MM.1S (cell line): ENCODE results near the gene SOHLH2.

ENCODE experiments used
- DNase-seq: peaks from one replicate; pipeline ENCODE4 v3.0.0-alpha.2; 2015
- H2AFZ ChIP-seq: fragments of 300-600 bp; sonication (generic); 2 replicates; pipeline ENCODE4 v1.6.0; 2016; ENCODE audit warnings: antibody characterized with exemption, low read length
- H3F3A ChIP-seq: fragments of 300-600 bp; sonication (generic); 2 replicates; pipeline ENCODE4 v1.6.1; 2016; ENCODE audit warnings: mild to moderate bottlenecking, antibody characterized with exemption, low read length, moderate library complexity, mixed read lengths; ENCODE audit not compliant: insufficient read depth
- H3K27ac ChIP-seq: fragments of 300-600 bp; sonication (generic); 2 replicates; pipeline ENCODE4 v1.5.1; 2016; ENCODE audit warnings: mild to moderate bottlenecking, low read length
- H3K27me3 ChIP-seq: fragments of 300-600 bp; sonication (generic); replicated peaks from 2 replicates; pipeline ENCODE4 v1.6.0; 2016; ENCODE audit warnings: low read length; ENCODE audit not compliant: insufficient read depth
- H3K36me3 ChIP-seq: fragments of 300-600 bp; sonication (generic); replicated peaks from 2 replicates; pipeline ENCODE4 v1.6.1; 2016; ENCODE audit warnings: mild to moderate bottlenecking, low read length, mixed read lengths; ENCODE audit not compliant: insufficient read depth
- H3K4me1 ChIP-seq: fragments of 300-600 bp; sonication (generic); 2 replicates; pipeline ENCODE4 v1.6.1; 2016; ENCODE audit warnings: low read length, mixed read lengths
- H3K4me2 ChIP-seq: fragments of 300-600 bp; sonication (generic); 2 replicates; pipeline ENCODE4 v1.6.0; 2016; ENCODE audit warnings: low read depth, low read length
- H3K4me3 ChIP-seq: fragments of 300-600 bp; sonication (generic); 2 replicates; pipeline ENCODE4 v1.5.1; 2016; ENCODE audit warnings: low read length, mixed read lengths
- H3K79me2 ChIP-seq: fragments of 300-600 bp; sonication (generic); 2 replicates; pipeline ENCODE4 v1.6.1; 2016; ENCODE audit warnings: mixed run types, low read length, mixed read lengths
- H3K9ac ChIP-seq: fragments of 300-600 bp; sonication (generic); 2 replicates; pipeline ENCODE4 v1.6.1; 2016; ENCODE audit warnings: low read length, mixed read lengths
- H3K9me2 ChIP-seq: fragments of 300-600 bp; sonication (generic); replicated peaks from 2 replicates; pipeline ENCODE4 v1.6.1; 2016; ENCODE audit warnings: mild to moderate bottlenecking, low read length, mixed read lengths; ENCODE audit not compliant: insufficient read depth
- H3K9me3 ChIP-seq: fragments of 300-600 bp; sonication (generic); replicated peaks from 2 replicates; pipeline ENCODE4 v1.6.1; 2016; ENCODE audit warnings: mild to moderate bottlenecking, low read length, mixed read lengths; ENCODE audit not compliant: insufficient read depth
- H4K20me1 ChIP-seq: fragments of 300-600 bp; sonication (generic); 2 replicates; pipeline ENCODE4 v1.6.1; 2016; ENCODE audit warnings: mild to moderate bottlenecking, low read length, moderate library complexity, mixed read lengths; ENCODE audit not compliant: insufficient read depth
- EZH2 ChIP-seq: fragments of 300-600 bp; sonication (generic); optimal IDR thresholded peaks from 2 replicates; pipeline ENCODE3; 2017; ENCODE audit warnings: low read depth, mild to moderate bottlenecking, antibody characterized with exemption, low read length, mixed read lengths
- EZH2phosphoT487 ChIP-seq: fragments of 300-600 bp; sonication (generic); IDR thresholded peaks from 2 replicates; pipeline ENCODE4 v1.6.1; 2018; ENCODE audit warnings: antibody characterized with exemption, low read length
- TF ChIP-seq, protein P1 (sequence below): fragments of 300-600 bp; sonication (generic); IDR thresholded peaks from 2 replicates; pipeline ENCODE4 v1.5.1; 2016; ENCODE audit warnings: antibody characterized with exemption, low read length, mixed read lengths

The SOHLH2 gene

DNA sequence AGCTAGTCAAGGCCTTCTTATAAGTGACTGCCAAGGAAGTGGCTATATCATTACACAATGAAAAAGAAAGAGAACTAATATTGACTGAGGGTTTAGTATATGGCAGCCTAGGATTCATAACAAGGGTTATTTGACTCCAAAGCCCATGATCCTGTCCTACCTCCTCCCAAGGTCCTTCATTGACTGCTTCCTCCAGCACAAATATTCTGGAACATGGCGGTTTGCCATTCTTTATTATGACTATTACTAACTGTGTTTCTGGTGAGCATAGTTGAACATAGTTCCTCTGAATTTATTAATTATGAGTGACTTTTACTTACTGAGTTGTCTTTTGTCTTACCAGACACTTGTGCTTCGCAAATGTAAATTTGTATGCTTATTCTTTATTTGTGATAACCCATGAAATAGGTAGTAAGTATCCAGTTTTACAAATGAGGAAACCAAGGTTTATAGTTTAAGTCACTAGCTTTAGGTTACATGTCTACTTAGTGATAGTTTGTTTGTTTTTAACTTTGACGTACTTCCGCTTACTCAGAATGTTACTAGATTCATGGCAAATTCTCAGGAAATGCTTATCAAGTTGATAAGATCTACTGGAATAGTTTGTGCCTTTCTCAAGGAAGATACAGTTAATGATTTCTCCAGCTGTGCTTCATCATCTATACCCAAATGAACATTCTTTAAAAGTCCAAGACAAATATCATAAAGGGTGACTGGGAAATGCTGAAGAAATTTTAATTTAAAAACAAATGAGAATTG is 67.7 kb downstream of the SOHLH2 start:
- Histone ChIP-seq H3K9me3 (no peaks in the 10 kb centered on the region), H3K79me2 (no peaks in the 10 kb centered on the region), H2AFZ (no peak overlapping the region), H4K20me1 (no peaks in the 10 kb centered on the region), H3K4me1 (no peaks in the 10 kb centered on the region), H3K4me2 (no peak overlapping the region), H3K27me3 (no peaks in the 10 kb centered on the region), H3K9ac (no peak overlapping the region), H3K27ac (no peak overlapping the region), H3F3A (no peaks in the 10 kb centered on the region), H3K4me3 (no peak overlapping the region), H3K9me2 (no peaks in the 10 kb centered on the region), H3K36me3 (no peaks in the 10 kb centered on the region)
- no peak for DNase-seq
- TF ChIP-seq EZH2phosphoT487 (no peak), EZH2 (no peak)
- TF ChIP-seq, protein P1, sequence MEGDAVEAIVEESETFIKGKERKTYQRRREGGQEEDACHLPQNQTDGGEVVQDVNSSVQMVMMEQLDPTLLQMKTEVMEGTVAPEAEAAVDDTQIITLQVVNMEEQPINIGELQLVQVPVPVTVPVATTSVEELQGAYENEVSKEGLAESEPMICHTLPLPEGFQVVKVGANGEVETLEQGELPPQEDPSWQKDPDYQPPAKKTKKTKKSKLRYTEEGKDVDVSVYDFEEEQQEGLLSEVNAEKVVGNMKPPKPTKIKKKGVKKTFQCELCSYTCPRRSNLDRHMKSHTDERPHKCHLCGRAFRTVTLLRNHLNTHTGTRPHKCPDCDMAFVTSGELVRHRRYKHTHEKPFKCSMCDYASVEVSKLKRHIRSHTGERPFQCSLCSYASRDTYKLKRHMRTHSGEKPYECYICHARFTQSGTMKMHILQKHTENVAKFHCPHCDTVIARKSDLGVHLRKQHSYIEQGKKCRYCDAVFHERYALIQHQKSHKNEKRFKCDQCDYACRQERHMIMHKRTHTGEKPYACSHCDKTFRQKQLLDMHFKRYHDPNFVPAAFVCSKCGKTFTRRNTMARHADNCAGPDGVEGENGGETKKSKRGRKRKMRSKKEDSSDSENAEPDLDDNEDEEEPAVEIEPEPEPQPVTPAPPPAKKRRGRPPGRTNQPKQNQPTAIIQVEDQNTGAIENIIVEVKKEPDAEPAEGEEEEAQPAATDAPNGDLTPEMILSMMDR: no peak

DNA sequence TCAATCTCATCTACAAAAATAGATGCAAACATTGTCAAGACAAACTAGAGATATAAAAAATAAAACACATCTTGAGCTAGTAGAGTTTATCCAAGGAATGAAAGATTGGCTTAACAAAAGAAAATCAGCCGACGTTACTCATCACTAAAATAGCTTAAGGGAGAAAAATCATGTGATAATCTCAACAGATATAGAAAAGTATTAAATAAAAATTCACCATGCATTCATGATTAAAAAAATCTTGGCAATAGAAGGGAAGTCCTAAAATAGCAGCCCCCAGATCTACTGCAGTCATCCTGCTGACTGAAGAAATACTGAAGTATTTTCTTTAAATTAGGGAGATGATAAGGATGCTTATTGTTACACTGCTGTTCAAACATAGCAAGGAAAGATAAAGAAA is 70.6 kb downstream of the SOHLH2 start:
- TF ChIP-seq, protein P1: no peak
- TF ChIP-seq EZH2phosphoT487 (no peak), EZH2 (no peak)
- H3K36me3 ChIP-seq: no peaks in the 10 kb centered on the region
- no peak for DNase-seq
- no peak overlapping the region for H3K9ac ChIP-seq
- H3K79me2 ChIP-seq: no peaks in the 10 kb centered on the region
- no peak overlapping the region for H2AFZ ChIP-seq
- no peaks in the 10 kb centered on the region for H3K4me1 ChIP-seq
- no peaks in the 10 kb centered on the region for H3K9me2 ChIP-seq
- H3K27me3 ChIP-seq: no peaks in the 10 kb centered on the region
- no peak overlapping the region for H3K4me2 ChIP-seq
- no peaks in the 10 kb centered on the region for H3F3A ChIP-seq
- H4K20me1 ChIP-seq: no peaks in the 10 kb centered on the region
- no peak overlapping the region for H3K4me3 ChIP-seq
- no peaks in the 10 kb centered on the region for H3K9me3 ChIP-seq
- no peak overlapping the region for H3K27ac ChIP-seq

DNA sequence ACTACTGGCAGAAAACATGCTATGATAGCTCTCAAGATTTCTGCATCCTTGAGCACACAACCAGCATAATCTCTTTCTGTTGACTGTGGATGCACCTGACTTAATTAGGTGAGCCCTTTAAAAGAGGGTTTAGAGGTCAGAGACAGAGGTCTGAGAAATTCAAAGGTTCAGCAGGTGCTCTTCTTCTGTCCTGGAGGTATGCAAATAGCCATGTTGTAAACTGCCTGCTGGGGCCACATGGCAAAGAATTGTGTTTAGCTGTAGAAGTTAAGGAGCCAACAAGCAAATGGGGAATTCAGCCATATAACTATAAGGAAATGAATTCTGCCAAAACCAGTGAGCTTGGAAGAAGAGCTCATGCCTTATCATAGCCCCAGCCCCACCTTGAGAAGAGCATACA is 71.6 kb downstream of the SOHLH2 start:
- H2AFZ ChIP-seq: no peak overlapping the region
- no peak overlapping the region for H3K4me2 ChIP-seq
- no peaks in the 10 kb centered on the region for H3K9me3 ChIP-seq
- H3K4me3 ChIP-seq: no peak overlapping the region
- H3K9ac ChIP-seq: no peak overlapping the region
- no peak for DNase-seq
- H3F3A ChIP-seq: no peaks in the 10 kb centered on the region
- no peak overlapping the region for H3K27ac ChIP-seq
- H3K36me3 ChIP-seq: no peaks in the 10 kb centered on the region
- TF ChIP-seq EZH2phosphoT487: no peak
- TF ChIP-seq, protein P1: no peak
- TF ChIP-seq EZH2: no peak
- no peaks in the 10 kb centered on the region for H4K20me1 ChIP-seq
- H3K4me1 ChIP-seq: no peaks in the 10 kb centered on the region
- no peaks in the 10 kb centered on the region for H3K27me3 ChIP-seq
- H3K9me2 ChIP-seq: no peaks in the 10 kb centered on the region
- H3K79me2 ChIP-seq: no peaks in the 10 kb centered on the region
